IMR-90 (cell line): Measurements from ENCODE around the gene AFM. TPM values are rescaled to one million over a fixed set of nuclear protein-coding genes. Genes with fewer than 3 reads are reported as not detected.

ENCODE experiments used
- ATAC-seq: fragments of 200-7000 bp; cut with Tn5 transposase; 2 replicates; pipeline ENCODE4 v1.9.1; 2020; ENCODE audit warnings: low read depth, mild to moderate bottlenecking, moderate library complexity
- BruUV-seq: library from RNA; stranded (reverse); fragments of 400-500 nt; replicated peaks from 2 replicates; lab custom pipeline; 2021; lab: Mats Ljungman, UMichigan
- CTCF ChIA-PET: fragments of 300-600 bp; formaldehyde crosslinking; extraction: SDS; loops from one replicate; lab custom pipeline; 2021; ENCODE audit warnings: antibody characterized with exemption; lab: Yijun Ruan, JAX
- POLR2A ChIA-PET: fragments of 300-600 bp; sonication (Branson Sonifier 250); formaldehyde crosslinking; loops from one replicate; lab custom pipeline; 2022; ENCODE audit warnings: antibody characterized with exemption; ENCODE audit not compliant: unreplicated experiment; lab: Charles Lee
- DNase-seq: peaks from one replicate; pipeline ENCODE4 v3.0.0; 2013
- H2AFZ ChIP-seq: replicated peaks from 2 replicates; pipeline ENCODE3; 2013; ENCODE audit warnings: low read length, mild to moderate bottlenecking; ENCODE audit not compliant: poor library complexity
- H2AK5ac ChIP-seq: 2 replicates; pipeline ENCODE4 v1.6.1; 2013; ENCODE audit warnings: low read depth, low read length, inconsistent platforms
- H2AK9ac ChIP-seq: replicated peaks from 2 replicates; pipeline ENCODE3; 2013; ENCODE audit warnings: mild to moderate bottlenecking, low read depth, low read length, moderate library complexity; ENCODE audit not compliant: poor library complexity
- H2BK120ac ChIP-seq: 2 replicates; pipeline ENCODE4 v1.6.1; 2013; ENCODE audit warnings: low read depth, low read length, inconsistent platforms
- H2BK15ac ChIP-seq: 3 replicates; pipeline ENCODE4 v1.6.1; 2013; ENCODE audit warnings: low read depth, low read length, inconsistent platforms
- H2BK20ac ChIP-seq: 2 replicates; pipeline ENCODE4 v1.6.1; 2013; ENCODE audit warnings: low read depth, mild to moderate bottlenecking, inconsistent platforms, low read length, moderate library complexity
- H2BK5ac ChIP-seq: 2 replicates; pipeline ENCODE4 v1.6.1; 2013; ENCODE audit warnings: mild to moderate bottlenecking, low read depth, low read length, inconsistent platforms; ENCODE audit not compliant: poor library complexity, severe bottlenecking
- H3K14ac ChIP-seq: replicated peaks from 2 replicates; pipeline ENCODE4 v1.6.1; 2013; ENCODE audit warnings: low read depth, low read length, inconsistent platforms
- H3K18ac ChIP-seq: 2 replicates; pipeline ENCODE4 v1.6.1; 2013; ENCODE audit warnings: low read depth, low read length, control low read depth
- H3K23ac ChIP-seq: 2 replicates; pipeline ENCODE4 v1.6.1; 2013; ENCODE audit warnings: low read depth, low read length, inconsistent platforms
- H3K27ac ChIP-seq: 2 replicates; pipeline ENCODE4 v1.5.1; 2013; ENCODE audit warnings: mild to moderate bottlenecking, control low read depth, low read length; ENCODE audit not compliant: insufficient read depth
- H3K27me3 ChIP-seq: 2 replicates; pipeline ENCODE4 v1.6.1; 2013; ENCODE audit warnings: low read length; ENCODE audit not compliant: control insufficient read depth, insufficient read depth
- H3K36me3 ChIP-seq: 2 replicates; pipeline ENCODE4 v1.6.1; 2013; ENCODE audit warnings: low read length, mixed read lengths; ENCODE audit not compliant: control insufficient read depth, insufficient read depth
- H3K4ac ChIP-seq: 2 replicates; pipeline ENCODE4 v1.6.1; 2013; ENCODE audit warnings: low read depth, low read length, inconsistent platforms
- H3K4me1 ChIP-seq: 2 replicates; pipeline ENCODE4 v1.6.1; 2013; ENCODE audit warnings: low read length, mixed read lengths; ENCODE audit not compliant: control insufficient read depth, insufficient read depth
- H3K4me2 ChIP-seq: 2 replicates; pipeline ENCODE4 v1.6.1; 2013; ENCODE audit warnings: low read depth, mild to moderate bottlenecking, control low read depth, low read length, moderate library complexity
- H3K4me3 ChIP-seq: 2 replicates; pipeline ENCODE4 v1.5.1; 2013; ENCODE audit warnings: low read depth, mild to moderate bottlenecking, control low read depth, low read length, moderate library complexity; ENCODE audit not compliant: insufficient read depth
- H3K56ac ChIP-seq: 2 replicates; pipeline ENCODE4 v1.6.1; 2013; ENCODE audit warnings: low read length, inconsistent platforms; ENCODE audit not compliant: insufficient read depth; ENCODE audit errors: extremely low read depth
- H3K79me1 ChIP-seq, 2 experiments: 2 replicates each; pipeline ENCODE4 v1.6.1; 2013; ENCODE audit warnings: low read length in 2 of 2, inconsistent platforms in 1 of 2, low read depth in 1 of 2
- H3K9ac ChIP-seq: 2 replicates; pipeline ENCODE4 v1.6.1; 2013; ENCODE audit warnings: low read depth, low read length, control low read depth
- H3K9me1 ChIP-seq: 2 replicates; pipeline ENCODE4 v1.6.1; 2013; ENCODE audit warnings: low read length, inconsistent platforms; ENCODE audit not compliant: insufficient read depth
- H3K9me3 ChIP-seq: 2 replicates; pipeline ENCODE4 v1.6.1; 2013; ENCODE audit warnings: low read length; ENCODE audit not compliant: control insufficient read depth, insufficient read depth
- H4K20me1 ChIP-seq: 2 replicates; pipeline ENCODE4 v1.6.1; 2013; ENCODE audit warnings: low read length, inconsistent platforms; ENCODE audit not compliant: insufficient read depth
- H4K5ac ChIP-seq: 2 replicates; pipeline ENCODE4 v1.6.1; 2013; ENCODE audit warnings: mild to moderate bottlenecking, low read depth, low read length, control low read depth
- H4K8ac ChIP-seq, 2 experiments: 2 replicates each; pipeline ENCODE4 v1.6.1; 2013; ENCODE audit warnings: low read depth in 2 of 2, low read length in 2 of 2, control low read depth in 1 of 2, inconsistent platforms in 1 of 2
- H4K91ac ChIP-seq: 2 replicates; pipeline ENCODE4 v1.6.1; 2013; ENCODE audit warnings: low read depth, low read length, inconsistent platforms; ENCODE audit not compliant: insufficient read depth
- BHLHE40 ChIP-seq: fragments of 150-350 bp; IDR thresholded peaks from 2 replicates; pipeline ENCODE4 v1.6.1; 2016; ENCODE audit warnings: mild to moderate bottlenecking, low read depth, low read length
- CEBPB ChIP-seq: IDR thresholded peaks from 2 replicates; pipeline ENCODE4 v1.6.1; 2012; ENCODE audit warnings: low read depth, low read length, improper control_type of control experiment
- CHD1 ChIP-seq: IDR thresholded peaks from 2 replicates; pipeline ENCODE4 v1.6.1; 2012; ENCODE audit warnings: low read depth, low read length, improper control_type of control experiment
- CTCF ChIP-seq: conservative IDR thresholded peaks from 2 replicates; pipeline ENCODE4 v1.5.1; 2012; ENCODE audit warnings: mild to moderate bottlenecking, low read depth, low read length, improper control_type of control experiment
- ELK1 ChIP-seq: fragments of 150-350 bp; IDR thresholded peaks from 2 replicates; pipeline ENCODE4 v1.6.1; 2016; ENCODE audit warnings: low read depth, mild to moderate bottlenecking, low read length, moderate library complexity, borderline replicate concordance
- FOS ChIP-seq: fragments of 150-350 bp; IDR thresholded peaks from 2 replicates; pipeline ENCODE4 v1.6.1; 2016; ENCODE audit warnings: low read depth, low read length
- MAFK ChIP-seq: IDR thresholded peaks from 2 replicates; pipeline ENCODE4 v1.6.1; 2012; ENCODE audit warnings: low read depth, low read length, improper control_type of control experiment
- MAZ ChIP-seq: IDR thresholded peaks from 2 replicates; pipeline ENCODE4 v1.6.1; 2012; ENCODE audit warnings: low read depth, mild to moderate bottlenecking, low read length, improper control_type of control experiment, moderate library complexity, borderline replicate concordance
- MXI1 ChIP-seq: IDR thresholded peaks from 2 replicates; pipeline ENCODE4 v1.6.1; 2012; ENCODE audit warnings: low read depth, mild to moderate bottlenecking, low read length, moderate library complexity, borderline replicate concordance
- NFE2L2 ChIP-seq: fragments of 150-350 bp; IDR thresholded peaks from 2 replicates; pipeline ENCODE4 v1.6.1; 2016; ENCODE audit warnings: low read depth, mild to moderate bottlenecking, low read length
- POLR2A ChIP-seq: IDR thresholded peaks from 2 replicates; pipeline ENCODE4 v1.6.1; 2012; ENCODE audit warnings: mild to moderate bottlenecking, low read depth, low read length
- RAD21 ChIP-seq: IDR thresholded peaks from 2 replicates; pipeline ENCODE4 v1.6.1; 2012; ENCODE audit warnings: low read length, improper control_type of control experiment
- RCOR1 ChIP-seq: IDR thresholded peaks from 2 replicates; pipeline ENCODE4 v1.6.1; 2012; ENCODE audit warnings: mild to moderate bottlenecking, low read length, improper control_type of control experiment; ENCODE audit not compliant: insufficient replicate concordance
- RFX5 ChIP-seq: IDR thresholded peaks from 2 replicates; pipeline ENCODE4 v1.8.0; 2012; ENCODE audit warnings: low read depth, mild to moderate bottlenecking, low read length, moderate library complexity
- SMC3 ChIP-seq: fragments of 150-350 bp; IDR thresholded peaks from 2 replicates; pipeline ENCODE4 v1.6.1; 2016; ENCODE audit warnings: low read depth, mild to moderate bottlenecking, antibody characterized with exemption, low read length, moderate library complexity
- USF2 ChIP-seq: fragments of 150-350 bp; IDR thresholded peaks from 2 replicates; pipeline ENCODE4 v1.6.1; 2017; ENCODE audit warnings: mild to moderate bottlenecking, antibody characterized with exemption, low read length, low read depth
- WGBS, 2 experiments: methylation state at CpG; one replicate each; pipeline versions ENCODE4 v1.1.5 to v1.1.7; 2013; ENCODE audit warnings: missing lambda C conversion rate in 2 of 2; ENCODE audit not compliant: insufficient read length in 1 of 2; ENCODE audit errors: extremely low coverage in 2 of 2; 5-methylcytosine and 5-hydroxymethylcytosine counted together
- dilution Hi-C: fragments of 300-500 bp; cut with HindIII; formaldehyde crosslinking; loops from one replicate; pipeline ENCODE4 v1.14.3; 2018; ENCODE audit warnings: low sequenced_read_pairs; ENCODE audit not compliant: unreplicated experiment
- in situ Hi-C: fragments of 300-500 bp; cut with MboI; formaldehyde crosslinking; loops from 3 replicates; pipeline ENCODE4 v1.14.3; 2019; ENCODE audit warnings: low sequenced_read_pairs, inconsistent platforms, mixed read lengths
- intact Hi-C: fragments of 100-400 bp; cut with micrococcal nuclease; formaldehyde crosslinking; loops from 2 replicates; pipeline ENCODE4 v1.10.0; 2022
- polyA plus RNA-seq, 3 experiments: library from polyadenylated mRNA; depleted of rRNA; stranded (reverse); fragments of >200 nt; gene quantifications; 2 replicates each; pipeline ENCODE4 v1.2.3, GENCODE V29; 2012; ENCODE audit warnings: low replicate concordance in 1 of 3
- total RNA-seq: library from RNA; depleted of rRNA; stranded (reverse); fragments of >200 nt; gene quantifications from 2 replicates; pipeline ENCODE4 v1.2.3, GENCODE V29; 2012

The AFM gene
- total and polyA plus RNA-seq, 2 of the 4 experiments (the other 2 are of a cell fraction) = not detected

- no peak for ATAC-seq
- Histone ChIP-seq H3K23ac (no peak overlapping the region), H3K4ac (no peak overlapping the region), H2BK15ac (no peak overlapping the region), H2BK20ac (no peak overlapping the region), H4K91ac (no peak overlapping the region), H3K4me1 (no peaks in the 10 kb centered on the region), H3K9me1 (no peaks in the 10 kb centered on the region), H2BK5ac (no peak overlapping the region), H3K9me3 (no peaks in the 10 kb centered on the region), H3K4me3 (no peak overlapping the region), H2BK120ac (no peak overlapping the region), H4K5ac (no peak overlapping the region), H3K27me3 (peaks cover 5% of the 10 kb centered on the region), H3K18ac (no peak overlapping the region), H2AK9ac (no peak overlapping the region), H4K20me1 (no peaks in the 10 kb centered on the region), H2AK5ac (no peak overlapping the region), H3K14ac (no peak overlapping the region), H3K4me2 (no peak overlapping the region), H3K79me1 (no peaks in the 10 kb centered on the region), H3K9ac (no peak overlapping the region), H3K27ac (no peak overlapping the region), H2AFZ (no peak overlapping the region), H3K36me3 (no peaks in the 10 kb centered on the region), H3K56ac (no peak overlapping the region), H4K8ac (no peak overlapping the region)
- ChIA-PET CTCF (no interaction called here), POLR2A (no interaction called here)
- TF ChIP-seq USF2 (no peak), CEBPB (no peak), NFE2L2 (no peak), RAD21 (no peak), ELK1 (no peak), CTCF (no peak), CHD1 (no peak), FOS (no peak), BHLHE40 (no peak), RCOR1 (no peak), MXI1 (no peak), POLR2A (no peak), RFX5 (no peak), MAFK (no peak), SMC3 (no peak), MAZ (no peak)
- intact Hi-C loops (no loop called here), dilution Hi-C loops (no loop called here), in situ Hi-C loops (no loop called here)
- no TSS peak for BruUV-seq
- no peak for DNase-seq
- 86% methylated on average over 1 of the region's 2 CpGs; no CpG with 5 or more reads in 1 of the 2 experiments for whole genome bisulfite sequencing, 2 experiments
Measured at GRCh38 chr4:73544620-73545019, 63.1 kb downstream of the AFM start.
